GM18907 (cell line): ENCODE data around the gene ERF.

ENCODE experiments used
- ATAC-seq: cut with Tn5 transposase; IDR thresholded peaks from one replicate; pipeline ENCODE4 v1.9.1; 2021; ENCODE audit warnings: mild to moderate bottlenecking, moderate library complexity; ENCODE audit not compliant: unreplicated experiment

ERF gene

GRCh38 chr19:42287017-42287826 is 32.3 kb upstream of the ERF start:
- ATAC-seq, result no peak

GRCh38 chr19:42286349-42287016 is 31.6 kb upstream of the ERF start:
- no peak for ATAC-seq

- no peak for ATAC-seq
Observed at GRCh38 chr19:42285988-42286348, 31.0 kb upstream of the ERF start.

GRCh38 chr19:42285541-42285941 is 30.6 kb upstream of the ERF start:
- no peak for ATAC-seq

- ATAC-seq, result no peak
Observed at GRCh38 chr19:42284591-42285341, 29.8 kb upstream of the ERF start.

GRCh38 chr19:42284066-42284501 is 29.2 kb upstream of the ERF start:
- peak; percentile 29 for ATAC-seq

GRCh38 chr19:42283188-42284065 is 28.5 kb upstream of the ERF start:
- ATAC-seq, result peak; percentile 48

- no peak for ATAC-seq
Observed at GRCh38 chr19:42282819-42283187, 27.9 kb upstream of the ERF start.

- ATAC-seq, result no peak
Observed at GRCh38 chr19:42281827-42282762, 27.2 kb upstream of the ERF start.

GRCh38 chr19:42281146-42281826 is 26.4 kb upstream of the ERF start:
- ATAC-seq, result no peak

GRCh38 chr19:42280815-42281145 is 25.9 kb upstream of the ERF start:
- no peak for ATAC-seq

- ATAC-seq, result peak; percentile 30
Observed at GRCh38 chr19:42279902-42280814, 25.2 kb upstream of the ERF start.

GRCh38 chr19:42279155-42279901 is 24.4 kb upstream of the ERF start:
- ATAC-seq, result no peak

GRCh38 chr19:42278452-42279154 is 23.7 kb upstream of the ERF start:
- ATAC-seq, result no peak

- no peak for ATAC-seq
Observed at GRCh38 chr19:42277821-42278451, 23.0 kb upstream of the ERF start.

- no peak for ATAC-seq
Observed at GRCh38 chr19:42276821-42277220, 21.9 kb upstream of the ERF start.
